ENCODE results near the gene CD300E. TPM values are rescaled to one million over a fixed set of nuclear protein-coding genes. Genes with fewer than 3 reads are reported as not detected.

CD300E gene
- polyA plus RNA-seq, 2 donors: 0.02 to 0.12 TPM

GRCh38 chr17:74597069-74597790, 26.3 kb downstream of the CD300E start:
- H3K36me3 ChIP-seq (ENCODE audit: control insufficient read depth in 2 of 2, insufficient read depth in 2 of 2, low read length in 1 of 2): no peaks in the 10 kb centered on the region
- H3K9me3 ChIP-seq (ENCODE audit: control insufficient read depth in 2 of 2, insufficient read depth in 1 of 2, low read depth in 1 of 2, low read length in 1 of 2): no peaks in the 10 kb centered on the region
- no peaks in the 10 kb centered on the region for H3K27me3 ChIP-seq (ENCODE audit: control insufficient read depth in 1 of 2, insufficient read depth in 2 of 2, low read length in 2 of 2)
- no peak overlapping the region for H3K27ac ChIP-seq (ENCODE audit: low read depth in 2 of 2, low read length in 1 of 2)
- H3K4me3 ChIP-seq (ENCODE audit: low read depth in 1 of 2, low read length in 2 of 2): no peak overlapping the region
- H3K4me1 ChIP-seq (ENCODE audit: control insufficient read depth in 2 of 2, insufficient read depth in 2 of 2, low read length in 1 of 2): peaks cover 0 to 2% of the 10 kb centered on the region in 2 donors
- 72 to 75% methylated on average over 8 of the region's 8 CpGs for WGBS, 2 donors

GRCh38 chr17:74595037-74595750, 28.3 kb downstream of the CD300E start:
- 69 to 78% methylated on average over 6 of the region's 6 CpGs for WGBS, 2 donors
- H3K27ac ChIP-seq (ENCODE audit: low read depth in 2 of 2, low read length in 1 of 2): no peak overlapping the region
- H3K36me3 ChIP-seq (ENCODE audit: control insufficient read depth in 2 of 2, insufficient read depth in 2 of 2, low read length in 1 of 2): no peaks in the 10 kb centered on the region
- no peaks in the 10 kb centered on the region for H3K27me3 ChIP-seq (ENCODE audit: control insufficient read depth in 1 of 2, insufficient read depth in 2 of 2, low read length in 2 of 2)
- no peaks in the 10 kb centered on the region for H3K9me3 ChIP-seq (ENCODE audit: control insufficient read depth in 2 of 2, insufficient read depth in 1 of 2, low read depth in 1 of 2, low read length in 1 of 2)
- peaks cover 0 to 2% of the 10 kb centered on the region in 2 donors for H3K4me1 ChIP-seq (ENCODE audit: control insufficient read depth in 2 of 2, insufficient read depth in 2 of 2, low read length in 1 of 2)
- H3K4me3 ChIP-seq (ENCODE audit: low read depth in 1 of 2, low read length in 2 of 2): no peak overlapping the region

GRCh38 chr17:74592087-74592990, 31.2 kb downstream of the CD300E start, which contains the start of gene CD300LD:
Gene CD300LD (minus strand): TSS chr17:74592283. CDS start chr17:74592202, 81 bp downstream.
- no peaks in the 10 kb centered on the region for H3K36me3 ChIP-seq (ENCODE audit: control insufficient read depth in 2 of 2, insufficient read depth in 2 of 2, low read length in 1 of 2)
- no peaks in the 10 kb centered on the region for H3K9me3 ChIP-seq (ENCODE audit: control insufficient read depth in 2 of 2, insufficient read depth in 1 of 2, low read depth in 1 of 2, low read length in 1 of 2)
- no peak within 1 kb of the TSS for H3K4me3 ChIP-seq (ENCODE audit: low read depth in 1 of 2, low read length in 2 of 2)
- no peaks in the 10 kb centered on the region for H3K4me1 ChIP-seq (ENCODE audit: control insufficient read depth in 2 of 2, insufficient read depth in 2 of 2, low read length in 1 of 2)
- 70 to 80% methylated on average over 14 of the region's 14 CpGs for WGBS, 2 donors
- H3K27me3 ChIP-seq (ENCODE audit: control insufficient read depth in 1 of 2, insufficient read depth in 2 of 2, low read length in 2 of 2): no peaks in the 10 kb centered on the region
- no peak within 1 kb of the TSS for H3K27ac ChIP-seq (ENCODE audit: low read depth in 2 of 2, low read length in 1 of 2)

GRCh38 chr17:74591503-74591902, 32.0 kb downstream of the CD300E start:
- Histone ChIP-seq H3K4me1 (ENCODE audit: control insufficient read depth in 2 of 2, insufficient read depth in 2 of 2, low read length in 1 of 2) (no peaks in the 10 kb centered on the region), H3K27me3 (ENCODE audit: control insufficient read depth in 1 of 2, insufficient read depth in 2 of 2, low read length in 2 of 2) (no peaks in the 10 kb centered on the region), H3K36me3 (ENCODE audit: control insufficient read depth in 2 of 2, insufficient read depth in 2 of 2, low read length in 1 of 2) (no peaks in the 10 kb centered on the region), H3K9me3 (ENCODE audit: control insufficient read depth in 2 of 2, insufficient read depth in 1 of 2, low read depth in 1 of 2, low read length in 1 of 2) (no peaks in the 10 kb centered on the region), H3K4me3 (ENCODE audit: low read depth in 1 of 2, low read length in 2 of 2) (no peak overlapping the region), H3K27ac (ENCODE audit: low read depth in 2 of 2, low read length in 1 of 2) (no peak overlapping the region)
- WGBS, 2 donors: 75 to 80% methylated on average over 1 of the region's 1 CpG

- Histone ChIP-seq H3K4me1 (ENCODE audit: control insufficient read depth in 2 of 2, insufficient read depth in 2 of 2, low read length in 1 of 2) (no peaks in the 10 kb centered on the region), H3K36me3 (ENCODE audit: control insufficient read depth in 2 of 2, insufficient read depth in 2 of 2, low read length in 1 of 2) (no peaks in the 10 kb centered on the region), H3K27me3 (ENCODE audit: control insufficient read depth in 1 of 2, insufficient read depth in 2 of 2, low read length in 2 of 2) (peaks cover 0 to 2% of the 10 kb centered on the region in 2 donors), H3K27ac (ENCODE audit: low read depth in 2 of 2, low read length in 1 of 2) (no peak overlapping the region), H3K4me3 (ENCODE audit: low read depth in 1 of 2, low read length in 2 of 2) (no peak overlapping the region), H3K9me3 (ENCODE audit: control insufficient read depth in 2 of 2, insufficient read depth in 1 of 2, low read depth in 1 of 2, low read length in 1 of 2) (peaks cover 0 to 3% of the 10 kb centered on the region in 2 donors)
- 59 to 63% methylated on average over 5 of the region's 5 CpGs for WGBS, 2 donors
Observed at GRCh38 chr17:74585711-74586110, 37.8 kb downstream of the CD300E start.

GRCh38 chr17:74584292-74585060, 39.1 kb downstream of the CD300E start:
- Histone ChIP-seq H3K4me1 (ENCODE audit: control insufficient read depth in 2 of 2, insufficient read depth in 2 of 2, low read length in 1 of 2) (no peaks in the 10 kb centered on the region), H3K4me3 (ENCODE audit: low read depth in 1 of 2, low read length in 2 of 2) (no peak overlapping the region), H3K27me3 (ENCODE audit: control insufficient read depth in 1 of 2, insufficient read depth in 2 of 2, low read length in 2 of 2) (peaks cover 0 to 2% of the 10 kb centered on the region in 2 donors), H3K9me3 (ENCODE audit: control insufficient read depth in 2 of 2, insufficient read depth in 1 of 2, low read depth in 1 of 2, low read length in 1 of 2) (peaks cover 0 to 3% of the 10 kb centered on the region in 2 donors), H3K36me3 (ENCODE audit: control insufficient read depth in 2 of 2, insufficient read depth in 2 of 2, low read length in 1 of 2) (no peaks in the 10 kb centered on the region), H3K27ac (ENCODE audit: low read depth in 2 of 2, low read length in 1 of 2) (no peak overlapping the region)
- WGBS, 2 donors: 64 to 69% methylated on average over 14 of the region's 14 CpGs

- Histone ChIP-seq H3K4me1 (ENCODE audit: control insufficient read depth in 2 of 2, insufficient read depth in 2 of 2, low read length in 1 of 2) (no peaks in the 10 kb centered on the region), H3K27me3 (ENCODE audit: control insufficient read depth in 1 of 2, insufficient read depth in 2 of 2, low read length in 2 of 2) (peaks cover 0 to 2% of the 10 kb centered on the region in 2 donors), H3K4me3 (ENCODE audit: low read depth in 1 of 2, low read length in 2 of 2) (no peak overlapping the region), H3K36me3 (ENCODE audit: control insufficient read depth in 2 of 2, insufficient read depth in 2 of 2, low read length in 1 of 2) (no peaks in the 10 kb centered on the region), H3K9me3 (ENCODE audit: control insufficient read depth in 2 of 2, insufficient read depth in 1 of 2, low read depth in 1 of 2, low read length in 1 of 2) (peaks cover 0 to 3% of the 10 kb centered on the region in 2 donors), H3K27ac (ENCODE audit: low read depth in 2 of 2, low read length in 1 of 2) (no peak overlapping the region)
- 66 to 71% methylated on average over 10 of the region's 10 CpGs for WGBS, 2 donors
Observed at GRCh38 chr17:74582633-74583032, 40.9 kb downstream of the CD300E start.

GRCh38 chr17:74579900-74580299, 43.6 kb downstream of the CD300E start:
- WGBS, 2 donors: 61 to 65% methylated on average over 7 of the region's 7 CpGs
- no peaks in the 10 kb centered on the region for H3K4me1 ChIP-seq (ENCODE audit: control insufficient read depth in 2 of 2, insufficient read depth in 2 of 2, low read length in 1 of 2)
- no peaks in the 10 kb centered on the region for H3K36me3 ChIP-seq (ENCODE audit: control insufficient read depth in 2 of 2, insufficient read depth in 2 of 2, low read length in 1 of 2)
- H3K27ac ChIP-seq (ENCODE audit: low read depth in 2 of 2, low read length in 1 of 2): no peak overlapping the region
- H3K27me3 ChIP-seq (ENCODE audit: control insufficient read depth in 1 of 2, insufficient read depth in 2 of 2, low read length in 2 of 2): no peaks in the 10 kb centered on the region
- H3K9me3 ChIP-seq (ENCODE audit: control insufficient read depth in 2 of 2, insufficient read depth in 1 of 2, low read depth in 1 of 2, low read length in 1 of 2): peaks cover 0 to 3% of the 10 kb centered on the region in 2 donors
- H3K4me3 ChIP-seq (ENCODE audit: low read depth in 1 of 2, low read length in 2 of 2): no peak overlapping the region

- no peak overlapping the region for H3K4me3 ChIP-seq (ENCODE audit: low read depth in 1 of 2, low read length in 2 of 2)
- H3K27me3 ChIP-seq (ENCODE audit: control insufficient read depth in 1 of 2, insufficient read depth in 2 of 2, low read length in 2 of 2): no peaks in the 10 kb centered on the region
- 76 to 83% methylated on average over 9 of the region's 9 CpGs for WGBS, 2 donors
- no peak overlapping the region for H3K27ac ChIP-seq (ENCODE audit: low read depth in 2 of 2, low read length in 1 of 2)
- H3K9me3 ChIP-seq (ENCODE audit: control insufficient read depth in 2 of 2, insufficient read depth in 1 of 2, low read depth in 1 of 2, low read length in 1 of 2): no peaks in the 10 kb centered on the region
- H3K36me3 ChIP-seq (ENCODE audit: control insufficient read depth in 2 of 2, insufficient read depth in 2 of 2, low read length in 1 of 2): no peaks in the 10 kb centered on the region
- no peaks in the 10 kb centered on the region for H3K4me1 ChIP-seq (ENCODE audit: control insufficient read depth in 2 of 2, insufficient read depth in 2 of 2, low read length in 1 of 2)
Observed at GRCh38 chr17:74578979-74579378, 44.6 kb downstream of the CD300E start.

Data from esophagus (tissue), 2 donors.